Activated effector memory CD4-positive, alpha-beta T cell treated with anti-CD3 and anti-CD28 coated beads, Interleukin-2, amount 50 U/mL, for 16 hours (primary cell): ENCODE results near the gene SARDH.

Source experiments
- DNase-seq: peaks from one replicate; pipeline ENCODE4 v3.0.0-alpha.2; 2020

SARDH gene

DNA sequence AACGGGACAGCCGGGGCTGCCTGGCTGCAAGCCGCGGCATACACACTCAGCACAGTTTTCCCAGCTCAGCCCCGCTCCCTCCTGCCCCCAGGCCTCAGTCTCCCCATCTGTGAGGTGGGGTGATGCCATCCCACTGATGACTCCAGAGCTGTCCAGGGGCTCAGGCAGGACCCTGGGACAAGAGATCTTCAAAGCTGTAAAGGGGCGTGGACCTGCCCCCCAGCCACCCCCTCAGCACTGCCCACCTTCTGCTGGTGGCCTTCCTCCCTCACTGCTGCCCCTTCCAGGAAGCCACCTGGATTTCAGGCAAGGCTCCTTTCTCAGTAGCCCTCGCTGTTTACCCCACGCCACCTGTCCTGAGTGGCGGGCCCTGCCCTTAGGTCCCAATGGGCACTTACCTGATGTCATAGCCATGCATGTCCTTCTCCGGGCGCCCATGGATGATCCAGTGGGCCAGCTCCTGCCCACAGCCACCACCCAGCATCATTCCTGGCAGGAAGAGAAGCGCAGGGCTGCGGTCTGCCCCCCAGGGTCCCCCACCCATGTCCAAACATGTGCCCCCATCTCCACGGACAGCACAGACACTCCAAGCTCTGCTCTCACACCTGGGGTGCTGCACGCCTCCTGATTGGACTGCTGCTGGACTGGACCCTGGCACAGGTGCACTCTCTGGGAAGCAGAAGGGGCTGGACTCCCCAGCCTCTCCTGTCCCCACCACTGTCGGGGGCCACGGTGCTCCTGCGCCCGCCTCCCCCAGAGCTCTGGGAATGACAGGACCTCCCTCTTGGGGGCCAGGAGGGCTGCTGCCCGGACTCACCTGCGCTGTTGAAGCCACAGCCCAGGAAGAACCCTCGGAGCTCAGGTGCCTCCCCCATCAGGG is 25.7 kb downstream of the SARDH start:
- no peak for DNase-seq

- DNase-seq = no peak
These were observed 26.5 kb downstream of the SARDH start for GRCh38 chr9:133711428-133712220.

DNA sequence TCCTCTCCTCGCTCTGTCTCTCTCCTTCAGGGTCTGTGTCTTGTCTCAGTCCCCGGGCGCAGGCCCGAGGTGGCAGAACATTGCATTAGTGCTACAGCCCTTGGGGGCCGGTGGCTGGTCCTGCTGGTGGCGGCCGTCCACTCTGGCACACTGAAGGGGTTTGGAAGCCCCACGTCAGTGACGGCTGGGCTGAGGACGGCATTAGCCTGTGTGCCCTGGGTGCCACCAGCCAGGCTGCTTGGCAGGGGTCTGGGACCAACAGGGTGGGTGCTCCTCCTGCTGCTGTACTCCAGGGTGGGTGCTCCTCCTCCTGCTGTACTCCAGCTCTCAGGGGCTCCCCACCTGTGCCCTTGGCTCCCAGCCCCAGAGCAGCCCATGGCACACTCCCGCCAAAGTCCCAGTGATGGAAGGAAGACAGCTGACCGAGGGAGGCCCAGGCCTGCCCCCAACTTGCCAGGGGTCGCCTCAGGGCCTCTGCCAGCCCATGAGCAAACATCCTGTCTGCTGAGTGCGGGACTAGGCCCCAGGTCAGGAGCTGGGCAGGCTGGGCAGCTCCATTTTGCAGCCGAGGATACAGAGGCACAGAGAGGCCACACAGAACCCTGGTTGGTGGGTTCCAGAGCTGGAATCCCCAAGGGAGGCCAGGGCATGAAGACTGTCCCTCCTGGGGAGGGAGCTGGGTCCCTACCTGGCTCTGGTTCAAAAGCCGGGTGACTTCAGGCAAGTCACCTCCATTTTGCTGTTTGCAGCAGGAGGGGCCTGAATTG is 27.3 kb downstream of the SARDH start:
- no peak for DNase-seq

- no peak for DNase-seq
These were observed 28.2 kb downstream of the SARDH start for GRCh38 chr9:133709691-133710571.

DNA sequence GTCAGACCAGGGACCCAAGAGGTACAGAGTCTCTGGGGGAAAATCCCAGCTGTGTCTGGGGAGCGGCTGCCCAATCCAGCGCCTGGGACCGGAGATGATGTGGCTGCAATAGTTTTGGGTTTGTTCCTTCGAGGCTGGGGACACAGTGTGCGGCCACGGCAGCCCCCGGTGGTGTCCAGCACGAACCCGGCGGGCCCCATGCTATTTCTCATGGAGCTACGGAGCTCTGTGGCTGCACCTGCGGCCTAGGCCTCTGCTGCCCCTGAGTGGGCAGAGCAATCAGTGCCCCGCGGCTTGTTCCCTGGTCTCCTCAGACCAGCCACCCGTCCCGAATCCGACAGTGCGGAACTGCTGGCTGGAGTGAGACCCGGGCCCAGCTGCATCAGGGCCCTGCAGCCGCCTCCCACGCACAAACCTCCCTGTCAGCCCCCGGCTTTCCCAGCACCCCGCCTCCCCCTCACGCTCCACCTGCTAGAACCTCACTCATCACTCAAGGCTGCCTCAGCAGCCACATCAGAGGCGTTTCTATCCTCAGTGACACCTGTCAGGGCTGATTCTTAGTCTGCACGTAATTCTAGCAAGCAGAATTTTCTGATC is 29.0 kb downstream of the SARDH start:
- peak; percentile 78 for DNase-seq

- DNase-seq = no peak
These were observed 29.7 kb downstream of the SARDH start for GRCh38 chr9:133708246-133709014.

- no peak for DNase-seq
These were observed 30.3 kb downstream of the SARDH start for GRCh38 chr9:133707763-133708245.

- DNase-seq = no peak
These were observed 30.9 kb downstream of the SARDH start for GRCh38 chr9:133707065-133707762.

DNA sequence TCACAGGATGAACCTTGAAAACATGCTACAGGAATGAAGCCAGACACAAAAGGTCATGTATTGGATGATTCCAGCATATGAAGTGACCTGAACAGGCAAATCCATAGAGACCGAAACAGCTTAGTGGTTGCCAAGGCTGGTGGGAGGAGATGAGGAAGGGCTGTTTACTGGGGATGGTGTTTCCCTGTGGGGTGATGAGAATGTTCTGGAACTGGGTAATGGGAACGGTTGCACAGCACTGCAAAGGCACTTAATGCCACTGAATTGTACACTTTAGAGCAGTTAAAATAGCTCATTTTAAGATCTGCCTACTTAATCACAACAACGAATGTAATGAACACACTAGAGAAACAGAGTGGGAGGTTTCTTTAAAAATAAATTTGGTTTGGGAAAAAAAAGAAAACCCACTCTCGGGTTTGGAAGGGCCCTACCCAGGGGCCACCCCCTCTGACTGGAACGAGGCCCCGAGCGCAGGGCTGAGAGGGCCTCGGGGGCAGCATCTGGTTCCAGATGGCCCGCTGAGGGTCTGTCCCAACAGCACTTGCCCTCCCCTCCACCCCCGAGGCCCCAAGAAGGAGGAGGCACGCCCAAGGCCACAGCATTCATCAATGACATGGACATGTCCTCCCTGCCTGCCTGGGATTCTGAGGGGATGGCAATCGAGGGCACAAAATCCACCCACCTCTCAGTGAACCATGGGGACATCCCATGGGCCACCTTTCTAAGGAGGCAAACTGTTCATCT is 31.7 kb downstream of the SARDH start:
- DNase-seq = no peak

DNA sequence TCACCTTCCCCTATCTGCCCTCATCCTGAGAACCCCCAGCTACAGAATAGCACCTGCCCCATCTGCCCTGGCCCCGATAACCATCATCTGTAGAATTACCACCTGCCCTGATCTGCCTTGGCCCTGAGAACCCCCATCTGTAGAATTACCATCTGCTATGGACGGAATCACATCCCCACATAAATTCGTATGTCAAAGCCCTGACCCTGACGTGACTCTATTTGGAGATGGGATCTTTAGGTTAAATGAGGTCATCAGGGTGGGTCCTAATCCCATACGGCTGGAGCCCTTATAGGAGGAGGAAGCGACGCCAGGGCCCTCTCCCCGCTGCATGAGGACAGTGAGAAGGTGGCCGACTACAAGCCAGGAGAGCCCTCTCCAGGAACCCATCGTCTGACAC is 32.6 kb downstream of the SARDH start:
- no peak for DNase-seq

DNA sequence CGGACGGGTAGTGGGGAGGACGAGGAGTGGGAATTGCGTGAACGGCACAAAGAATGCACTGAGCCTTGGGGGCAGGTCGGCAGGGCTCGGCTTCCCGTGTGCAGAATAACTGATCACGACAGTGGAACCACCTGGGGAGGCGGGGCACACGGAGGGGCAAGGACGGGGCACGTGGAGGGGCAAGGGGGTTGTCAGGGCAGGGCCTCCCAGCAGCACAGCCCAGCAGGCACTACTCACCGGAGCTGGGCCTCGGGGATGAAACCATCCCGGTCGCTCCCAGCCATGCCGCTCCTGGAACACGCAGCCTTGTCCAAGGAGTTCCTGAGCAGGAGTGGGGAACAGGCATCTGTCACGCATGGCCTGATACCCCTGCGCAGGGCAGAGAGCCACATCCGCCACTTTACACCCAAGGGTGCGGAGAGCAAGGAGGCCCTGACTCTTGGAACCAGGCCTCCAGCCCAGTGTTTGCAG is 33.4 kb downstream of the SARDH start:
- DNase-seq = no peak

GRCh38 chr9:133703591-133704399 is 34.4 kb downstream of the SARDH start:
- no peak for DNase-seq

- no peak for DNase-seq
These were observed 35.2 kb downstream of the SARDH start for GRCh38 chr9:133702798-133703590.

DNA sequence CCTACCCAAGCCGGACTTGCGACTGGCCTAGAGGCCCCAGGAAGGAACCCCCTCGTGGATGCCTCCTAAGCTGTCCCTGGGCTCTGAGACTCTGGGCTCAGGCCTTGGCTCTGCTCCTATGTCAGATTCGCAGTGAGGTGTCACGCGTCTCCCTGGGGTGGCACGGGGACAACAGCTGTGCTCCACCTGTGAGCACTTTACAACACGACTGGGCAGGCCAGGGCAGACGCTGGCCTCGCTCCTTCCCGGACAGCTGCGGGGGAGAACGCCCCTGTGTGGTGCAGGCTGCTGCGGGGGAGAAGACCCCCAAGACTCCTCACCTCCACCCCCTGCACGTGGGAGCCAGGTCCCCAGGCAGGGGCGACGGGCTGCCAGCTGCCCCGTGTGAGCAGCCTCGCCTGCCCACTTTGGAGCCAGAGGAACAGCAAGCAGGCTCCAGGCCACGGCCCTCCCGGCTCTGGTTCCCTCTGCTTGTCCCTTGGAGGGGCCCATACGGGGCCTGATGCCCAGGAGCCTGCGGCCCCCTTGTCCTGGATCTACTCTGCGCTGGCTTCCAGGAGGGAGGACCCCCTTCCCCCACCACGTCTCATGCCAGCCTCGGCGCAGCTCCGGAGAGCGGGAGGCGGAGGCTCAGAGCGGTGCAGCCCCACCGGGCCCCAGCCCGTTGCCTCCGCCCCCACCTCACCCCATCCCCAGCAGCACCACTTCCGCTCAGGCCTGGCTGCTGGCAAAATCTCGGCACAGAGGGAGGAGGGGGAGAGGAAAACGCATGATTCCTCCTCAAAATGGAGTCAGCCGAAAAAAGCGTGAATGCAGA is 36.0 kb downstream of the SARDH start:
- peak; percentile 86 for DNase-seq

DNA sequence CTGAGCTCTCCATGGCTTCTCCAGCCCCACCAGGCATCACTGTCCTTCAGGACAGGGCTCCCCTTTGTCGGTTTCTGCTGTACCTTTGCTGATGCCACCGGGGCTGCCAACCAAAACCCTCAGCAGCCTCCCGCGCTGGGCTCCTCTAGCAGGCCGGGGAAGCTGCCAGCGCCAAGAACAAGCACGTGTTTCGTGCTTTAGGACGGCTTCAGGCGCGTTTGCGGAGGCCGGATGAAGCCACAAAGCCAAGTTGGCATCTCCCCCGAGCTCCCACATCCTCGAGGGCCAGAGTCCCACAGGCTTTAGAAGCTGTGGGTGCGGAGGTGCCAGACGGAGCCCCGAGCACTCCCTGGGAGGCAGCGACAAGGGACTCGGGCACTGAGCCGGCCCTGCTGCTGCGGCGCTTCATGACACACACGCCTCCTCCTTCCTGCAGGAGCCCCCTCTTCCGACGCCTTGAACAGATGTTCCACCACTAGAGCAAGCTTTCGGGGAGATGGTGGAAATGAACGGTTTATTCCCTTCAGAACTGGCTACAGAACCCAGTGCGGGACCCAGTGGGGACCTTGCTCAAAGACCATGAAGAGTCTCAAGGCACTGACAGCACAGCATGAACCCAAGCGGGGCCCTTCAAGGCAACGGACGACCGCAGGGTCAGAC is 36.7 kb downstream of the SARDH start:
- DNase-seq = peak; percentile 81

- DNase-seq = no peak
These were observed 37.3 kb downstream of the SARDH start for GRCh38 chr9:133700819-133701320.
